ENCODE data around the gene CCDC148. TPM values are rescaled to one million over a fixed set of nuclear protein-coding genes. Genes with fewer than 3 reads are reported as not detected.

Gene CCDC148
- total RNA-seq, 1 experiment from 2014 or later = 0.11 TPM

DNA sequence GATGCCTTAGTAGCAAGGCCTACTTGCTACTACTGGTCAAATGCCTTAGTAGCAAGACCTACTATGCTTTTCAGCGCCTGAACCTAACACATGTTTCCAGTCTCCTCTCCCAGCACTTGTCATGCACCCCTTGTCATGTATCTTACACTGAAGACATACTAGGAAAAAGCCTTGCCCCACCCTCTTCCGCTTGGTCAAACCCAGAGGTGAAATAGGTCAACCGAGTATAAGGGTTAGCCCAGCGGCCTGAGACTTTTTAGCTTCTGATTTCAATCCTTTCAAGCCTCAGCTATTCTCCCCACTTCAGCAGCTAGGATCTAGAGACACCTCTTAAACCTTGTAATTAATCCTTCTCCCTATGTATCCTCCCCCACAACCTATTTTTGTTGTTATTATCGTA is 281.6 kb downstream of the CCDC148 start:
- Histone ChIP-seq H3K4me1 (ENCODE audit: insufficient read depth, low read length) (no peaks in the 10 kb centered on the region), H3K9me2 (replicated peaks; ENCODE audit: low read length) (no peaks in the 10 kb centered on the region), H3K79me2 (ENCODE audit: low read length) (no peaks in the 10 kb centered on the region), H2AFZ (ENCODE audit: low read length) (no peak overlapping the region), H3K4me3 (ENCODE audit: low read length) (no peak overlapping the region), H4K20me1 (ENCODE audit: low read length) (no peaks in the 10 kb centered on the region), H3K9ac (ENCODE audit: low read length) (no peak overlapping the region), H3K27me3 (ENCODE audit: low read length) (peaks cover 4% of the 10 kb centered on the region), H3K27ac (ENCODE audit: low read length) (no peak overlapping the region), H3F3A (ENCODE audit: low read length, unreplicated experiment) (no peaks in the 10 kb centered on the region), H3K9me3 (ENCODE audit: low read length) (no peaks in the 10 kb centered on the region), H3K36me3 (ENCODE audit: low read depth, low read length) (no peaks in the 10 kb centered on the region), H3K4me2 (ENCODE audit: low read length) (no peak overlapping the region)
- no TSS peak for BruUV-seq (replicated peaks)
- intact Hi-C loops (cut with micrococcal nuclease) = loop anchor here (5.0 kb wide), 1 partner anchor 287 kb away; no protein-coding TSS in a partner anchor
- DNase-seq (no peak), ATAC-seq (no peak)
- ChIA-PET CTCF (no interaction called here), POLR2A (ENCODE audit: unreplicated experiment) (no interaction called here)
- TF ChIP-seq CTCF (conservative IDR thresholded peaks at IDR 0.05; ENCODE audit: low read depth, low read length) = no peak
- no peak for TF ChIP-seq EZH2 (IDR thresholded peaks at IDR 0.05; ENCODE audit: low read length, unreplicated experiment)
- no peak for TF ChIP-seq EZH2phosphoT487 (IDR thresholded peaks at IDR 0.05; ENCODE audit: borderline replicate concordance, low read length)

GRCh38 chr2:158174495-158174894 is 282.1 kb downstream of the CCDC148 start:
- H3K4me1 ChIP-seq (ENCODE audit: insufficient read depth, low read length) = no peaks in the 10 kb centered on the region
- DNase-seq (no peak), ATAC-seq (no peak)
- no peaks in the 10 kb centered on the region for H3F3A ChIP-seq (ENCODE audit: low read length, unreplicated experiment)
- no peak overlapping the region for H3K4me2 ChIP-seq (ENCODE audit: low read length)
- no peaks in the 10 kb centered on the region for H3K9me2 ChIP-seq (replicated peaks; ENCODE audit: low read length)
- H3K4me3 ChIP-seq (ENCODE audit: low read length) = no peak overlapping the region
- no peaks in the 10 kb centered on the region for H4K20me1 ChIP-seq (ENCODE audit: low read length)
- no peaks in the 10 kb centered on the region for H3K79me2 ChIP-seq (ENCODE audit: low read length)
- H2AFZ ChIP-seq (ENCODE audit: low read length) = no peak overlapping the region
- no peak overlapping the region for H3K27ac ChIP-seq (ENCODE audit: low read length)
- H3K9me3 ChIP-seq (ENCODE audit: low read length) = no peaks in the 10 kb centered on the region
- intact Hi-C loops (cut with micrococcal nuclease) = no loop called here
- ChIA-PET POLR2A (ENCODE audit: unreplicated experiment) (no interaction called here), CTCF (no interaction called here)
- H3K9ac ChIP-seq (ENCODE audit: low read length) = no peak overlapping the region
- no TSS peak for BruUV-seq (replicated peaks)
- TF ChIP-seq CTCF (conservative IDR thresholded peaks at IDR 0.05; ENCODE audit: low read depth, low read length) (no peak), EZH2phosphoT487 (IDR thresholded peaks at IDR 0.05; ENCODE audit: borderline replicate concordance, low read length) (no peak), EZH2 (IDR thresholded peaks at IDR 0.05; ENCODE audit: low read length, unreplicated experiment) (no peak)
- H3K36me3 ChIP-seq (ENCODE audit: low read depth, low read length) = no peaks in the 10 kb centered on the region
- H3K27me3 ChIP-seq (ENCODE audit: low read length) = peaks cover 4% of the 10 kb centered on the region

- Histone ChIP-seq H3K9me3 (ENCODE audit: low read length) (no peaks in the 10 kb centered on the region), H3K4me2 (ENCODE audit: low read length) (no peak overlapping the region), H4K20me1 (ENCODE audit: low read length) (no peaks in the 10 kb centered on the region), H3K4me3 (ENCODE audit: low read length) (no peak overlapping the region), H2AFZ (ENCODE audit: low read length) (no peak overlapping the region), H3K79me2 (ENCODE audit: low read length) (no peaks in the 10 kb centered on the region), H3K9ac (ENCODE audit: low read length) (no peak overlapping the region), H3K4me1 (ENCODE audit: insufficient read depth, low read length) (no peaks in the 10 kb centered on the region), H3K9me2 (replicated peaks; ENCODE audit: low read length) (no peaks in the 10 kb centered on the region), H3K27ac (ENCODE audit: low read length) (no peak overlapping the region), H3K27me3 (ENCODE audit: low read length) (no peaks in the 10 kb centered on the region), H3K36me3 (ENCODE audit: low read depth, low read length) (no peaks in the 10 kb centered on the region), H3F3A (ENCODE audit: low read length, unreplicated experiment) (no peaks in the 10 kb centered on the region)
- ChIA-PET CTCF (no interaction called here), POLR2A (ENCODE audit: unreplicated experiment) (no interaction called here)
- TF ChIP-seq EZH2phosphoT487 (IDR thresholded peaks at IDR 0.05; ENCODE audit: borderline replicate concordance, low read length) = no peak
- no peak for TF ChIP-seq EZH2 (IDR thresholded peaks at IDR 0.05; ENCODE audit: low read length, unreplicated experiment)
- ATAC-seq (no peak), DNase-seq (no peak)
- intact Hi-C loops (cut with micrococcal nuclease) = no loop called here
- no TSS peak for BruUV-seq (replicated peaks)
These were observed 283.8 kb downstream of the CCDC148 start for GRCh38 chr2:158172719-158173118.

Data from PC-3 (cell line).